Measurements from ENCODE around the gene TSPAN5.

DNA sequence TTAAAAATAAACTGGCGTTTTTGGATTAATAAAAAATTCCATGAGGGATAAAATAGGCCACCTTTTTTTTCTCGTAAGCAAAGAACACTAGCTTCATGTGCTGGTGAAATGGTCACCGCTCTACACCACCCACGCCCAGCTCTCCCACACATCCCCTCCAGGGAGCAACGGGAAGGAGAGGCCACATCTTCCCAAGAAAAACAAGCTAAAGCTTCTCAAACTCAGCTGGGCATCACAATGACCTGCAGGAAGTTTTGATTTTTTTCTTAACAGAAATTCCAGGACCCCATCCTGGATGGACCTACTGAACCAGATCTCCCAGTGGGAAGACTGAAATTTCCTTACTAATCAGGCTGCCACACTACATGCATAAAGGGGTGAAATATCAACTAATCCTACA is 9.8 kb downstream of the TSPAN5 start:
- TF ChIP-seq, protein P1, sequence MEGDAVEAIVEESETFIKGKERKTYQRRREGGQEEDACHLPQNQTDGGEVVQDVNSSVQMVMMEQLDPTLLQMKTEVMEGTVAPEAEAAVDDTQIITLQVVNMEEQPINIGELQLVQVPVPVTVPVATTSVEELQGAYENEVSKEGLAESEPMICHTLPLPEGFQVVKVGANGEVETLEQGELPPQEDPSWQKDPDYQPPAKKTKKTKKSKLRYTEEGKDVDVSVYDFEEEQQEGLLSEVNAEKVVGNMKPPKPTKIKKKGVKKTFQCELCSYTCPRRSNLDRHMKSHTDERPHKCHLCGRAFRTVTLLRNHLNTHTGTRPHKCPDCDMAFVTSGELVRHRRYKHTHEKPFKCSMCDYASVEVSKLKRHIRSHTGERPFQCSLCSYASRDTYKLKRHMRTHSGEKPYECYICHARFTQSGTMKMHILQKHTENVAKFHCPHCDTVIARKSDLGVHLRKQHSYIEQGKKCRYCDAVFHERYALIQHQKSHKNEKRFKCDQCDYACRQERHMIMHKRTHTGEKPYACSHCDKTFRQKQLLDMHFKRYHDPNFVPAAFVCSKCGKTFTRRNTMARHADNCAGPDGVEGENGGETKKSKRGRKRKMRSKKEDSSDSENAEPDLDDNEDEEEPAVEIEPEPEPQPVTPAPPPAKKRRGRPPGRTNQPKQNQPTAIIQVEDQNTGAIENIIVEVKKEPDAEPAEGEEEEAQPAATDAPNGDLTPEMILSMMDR (conservative IDR thresholded peaks at IDR 0.05; ENCODE audit: low read depth, low read length): no peak
- TF ChIP-seq BHLHE40 (IDR thresholded peaks at IDR 0.05; ENCODE audit: low read depth, low read length) (no peak), POLR2A (IDR thresholded peaks at IDR 0.05; ENCODE audit: low read depth, low read length) (no peak), NFE2L2 (IDR thresholded peaks at IDR 0.05; ENCODE audit: low read depth, low read length) (no peak), CEBPB (IDR thresholded peaks at IDR 0.05; ENCODE audit: low read depth, low read length) (no peak)
- TF ChIP-seq, protein P2, sequence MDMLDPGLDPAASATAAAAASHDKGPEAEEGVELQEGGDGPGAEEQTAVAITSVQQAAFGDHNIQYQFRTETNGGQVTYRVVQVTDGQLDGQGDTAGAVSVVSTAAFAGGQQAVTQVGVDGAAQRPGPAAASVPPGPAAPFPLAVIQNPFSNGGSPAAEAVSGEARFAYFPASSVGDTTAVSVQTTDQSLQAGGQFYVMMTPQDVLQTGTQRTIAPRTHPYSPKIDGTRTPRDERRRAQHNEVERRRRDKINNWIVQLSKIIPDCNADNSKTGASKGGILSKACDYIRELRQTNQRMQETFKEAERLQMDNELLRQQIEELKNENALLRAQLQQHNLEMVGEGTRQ (IDR thresholded peaks at IDR 0.05; ENCODE audit: low read depth, low read length): no peak

All from IMR-90 (cell line).